GM12878 (cell line): ENCODE measurements around the gene ABCF1. TPM values are rescaled to one million over a fixed set of nuclear protein-coding genes. Genes with fewer than 3 reads are reported as not detected.

Source experiments
- ATAC-seq: fragments of 200-7000 bp; cut with Tn5 transposase; 3 replicates; pipeline ENCODE4 v1.9.1; 2020; ENCODE audit warnings: mild to moderate bottlenecking, moderate library complexity
- BruUV-seq: library from RNA; stranded (reverse); fragments of 400-500 nt; replicated peaks from 2 replicates; lab custom pipeline; 2021; lab: Mats Ljungman, UMichigan
- CTCF ChIA-PET: fragments of 300-600 bp; sonication (Branson Sonifier 250); formaldehyde crosslinking; extraction: SDS; loops from one replicate; lab custom pipeline; 2021; ENCODE audit warnings: inconsistent platforms; lab: Yijun Ruan, JAX
- POLR2A ChIA-PET: fragments of 350-600 bp; formaldehyde crosslinking; extraction: SDS; loops from one replicate; lab custom pipeline; 2021; ENCODE audit warnings: inconsistent platforms; lab: Charles Lee
- RAD21 ChIA-PET: fragments of 300-600 bp; sonication (Branson Sonifier 250); formaldehyde crosslinking; loops from one replicate; lab custom pipeline; 2023; ENCODE audit warnings: antibody characterized with exemption; ENCODE audit not compliant: unreplicated experiment; lab: Charles Lee
- SMC1A ChIA-PET: fragments of 300-600 bp; sonication (Branson Sonifier 250); formaldehyde crosslinking; loops from one replicate; lab custom pipeline; 2023; ENCODE audit not compliant: unreplicated experiment, uncharacterized antibody; lab: Charles Lee
- DNase-seq: peaks from one replicate; pipeline ENCODE4 v3.0.0-alpha.2; 2011; ENCODE audit warnings: low read depth, low spot score
- FAIRE-seq: peaks from 3 replicates; lab custom pipeline; 2011; peaks lifted over from hg19 to GRCh38; lab: Jason Lieb, UNC
- H2AFZ ChIP-seq: 2 replicates; pipeline ENCODE4 v1.6.0; 2011; ENCODE audit warnings: low read depth, low read length, control low read depth; ENCODE audit not compliant: control insufficient read depth
- H3K27ac ChIP-seq: 2 replicates; pipeline ENCODE4 v1.5.1; 2011; ENCODE audit warnings: control low read depth; ENCODE audit not compliant: control insufficient read depth, insufficient read depth
- H3K27me3 ChIP-seq, 2 experiments: replicated peaks in 1 of 2; 2 replicates each; pipeline versions ENCODE4 v1.6.0 to v1.6.1; 2011; ENCODE audit warnings: low read length in 1 of 2; ENCODE audit not compliant: control insufficient read depth in 2 of 2, insufficient read depth in 2 of 2
- H3K36me3 ChIP-seq, 2 experiments: 2 replicates each; pipeline ENCODE4 v1.5.1; 2011; ENCODE audit warnings: low read length in 1 of 2; ENCODE audit not compliant: control insufficient read depth in 2 of 2, insufficient read depth in 2 of 2
- H3K4me1 ChIP-seq: 2 replicates; pipeline ENCODE4 v1.6.1; 2011; ENCODE audit warnings: mild to moderate bottlenecking, low read length, moderate library complexity, mixed read lengths; ENCODE audit not compliant: control insufficient read depth, insufficient read depth
- H3K4me2 ChIP-seq: 2 replicates; pipeline ENCODE4 v1.6.0; 2011; ENCODE audit warnings: control low read depth; ENCODE audit not compliant: control insufficient read depth, insufficient read depth
- H3K4me3 ChIP-seq: fragments of 200-600 bp; sonication (generic); 2 replicates; pipeline ENCODE4 v1.5.1; 2016
- H3K79me2 ChIP-seq: 2 replicates; pipeline ENCODE4 v1.6.0; 2011; ENCODE audit warnings: low read length; ENCODE audit not compliant: control insufficient read depth, insufficient read depth
- H3K9ac ChIP-seq: 2 replicates; pipeline ENCODE4 v1.8.0; 2011; ENCODE audit warnings: low read length, control low read depth, mixed read lengths; ENCODE audit not compliant: control insufficient read depth, insufficient read depth
- H3K9me3 ChIP-seq: replicated peaks from 3 replicates; pipeline ENCODE4 v1.5.1; 2011; ENCODE audit warnings: mild to moderate bottlenecking, low read length; ENCODE audit not compliant: control insufficient read depth, insufficient read depth
- H4K20me1 ChIP-seq: 2 replicates; pipeline ENCODE4 v1.6.0; 2011; ENCODE audit not compliant: control insufficient read depth, insufficient read depth
- BACH1 ChIP-seq: fragments of 450-650 bp; IDR thresholded peaks from 2 replicates; pipeline ENCODE4 v1.6.1; 2017; ENCODE audit warnings: mild to moderate bottlenecking, borderline replicate concordance
- EGR1 ChIP-seq, 2 experiments: IDR thresholded peaks; 1 replicate in 1 of 2; 2 replicates in 1 of 2; pipeline ENCODE4 v1.6.1; 2011 to 2012; ENCODE audit warnings: low read depth in 2 of 2, low read length in 2 of 2, borderline replicate concordance in 1 of 2, mild to moderate bottlenecking in 1 of 2, moderate library complexity in 1 of 2
- HDGF ChIP-seq: fragments of 450-650 bp; IDR thresholded peaks from 2 replicates; pipeline ENCODE4 v1.6.1; 2016; ENCODE audit warnings: antibody characterized with exemption
- MEF2A ChIP-seq: IDR thresholded peaks from 2 replicates; pipeline ENCODE4 v1.6.1; 2011; ENCODE audit warnings: low read depth, mild to moderate bottlenecking, low read length, moderate library complexity; ENCODE audit not compliant: insufficient read depth
- MYB ChIP-seq: fragments of 150-350 bp; IDR thresholded peaks from 2 replicates; pipeline ENCODE4 v1.6.1; 2014; ENCODE audit warnings: mild to moderate bottlenecking, low read depth, low read length, borderline replicate concordance
- NR2C2 ChIP-seq: IDR thresholded peaks from 2 replicates; pipeline ENCODE4 v1.6.1; 2011; ENCODE audit warnings: borderline replicate concordance, low read depth; ENCODE audit not compliant: control insufficient read depth, insufficient read length
- POLR2A ChIP-seq: IDR thresholded peaks from 2 replicates; pipeline ENCODE4 v1.6.1; 2011; ENCODE audit warnings: low read depth, mild to moderate bottlenecking, low read length
- POU2F2 ChIP-seq: IDR thresholded peaks from 3 replicates; pipeline ENCODE4 v1.6.1; 2011; ENCODE audit warnings: low read depth, mild to moderate bottlenecking, low read length, borderline replicate concordance
- RAD21 ChIP-seq: IDR thresholded peaks from 2 replicates; pipeline ENCODE4 v1.6.1; 2011; ENCODE audit warnings: mild to moderate bottlenecking, low read depth, low read length, moderate library complexity; ENCODE audit not compliant: insufficient read depth
- RBBP5 ChIP-seq: fragments of 200-600 bp; sonication (generic); conservative IDR thresholded peaks from 2 replicates; pipeline ENCODE4 v1.6.1; 2016
- RFX5 ChIP-seq: IDR thresholded peaks from 2 replicates; pipeline ENCODE4 v1.6.1; 2011; ENCODE audit warnings: low read depth, low read length, improper control_type of control experiment
- TARDBP ChIP-seq: IDR thresholded peaks from 2 replicates; pipeline ENCODE4 v1.6.1; 2016; ENCODE audit warnings: borderline replicate concordance
- WGBS: methylation state at CpG from one replicate; pipeline ENCODE4 v1.1.6; 2016; ENCODE audit warnings: low lambda C conversion rate; ENCODE audit not compliant: insufficient replicate concordance, insufficient coverage; ENCODE audit errors: missing lambda C conversion rate; 5-methylcytosine and 5-hydroxymethylcytosine counted together
- in situ Hi-C: fragments of 300-500 bp; cut with MboI; formaldehyde crosslinking; loops from 9 replicates; pipeline ENCODE4 v1.14.3; 2018; ENCODE audit warnings: mixed read lengths
- intact Hi-C: fragments of 100-400 bp; cut with micrococcal nuclease; formaldehyde crosslinking; loops from one replicate; pipeline ENCODE4 v1.14.2; 2022; ENCODE audit not compliant: unreplicated experiment
- polyA plus RNA-seq, 11 experiments: library from polyadenylated mRNA; depleted of rRNA in 4 of 11; unstranded in 6 of 11; stranded (reverse) in 5 of 11; fragments of >200 nt; fragmentation: Nextera tagmentation in 4 of 11; fragmentation: Illumina TruSeq in 1 of 11; extraction: Ambion mirVana in 4 of 11; extraction: Trizol in 1 of 11; gene quantifications; 1 replicate in 1 of 11; 2 replicates in 10 of 11; pipeline versions ENCODE4 v1.2.1 to v1.2.3, GENCODE V29; 2011 to 2016; ENCODE audit warnings: inconsistent platforms in 2 of 11, missing spikeins in 2 of 11, low read depth in 1 of 11
- total RNA-seq, 4 experiments: library from RNA; depleted of rRNA in 3 of 4; stranded (reverse); fragments of >200 nt in 3 of 4; fragmentation: Illumina TruSeq in 1 of 4; extraction: Trizol in 1 of 4; gene quantifications; 2 replicates each; pipeline versions ENCODE4 v1.2.1 to v1.2.3, GENCODE V29; 2013 to 2021
- TF ChIP-seq, protein P1 (sequence below): fragments of 450-650 bp; IDR thresholded peaks from 2 replicates; pipeline ENCODE4 v1.6.1; 2018; ENCODE audit warnings: mild to moderate bottlenecking, low read depth, moderate library complexity; ENCODE audit not compliant: partially characterized antibody
- TF ChIP-seq, protein P2 (sequence below): IDR thresholded peaks from 2 replicates; pipeline ENCODE4 v1.6.1; 2012; ENCODE audit warnings: low read depth, low read length, improper control_type of control experiment
- TF ChIP-seq, protein P3 (sequence below): fragments of 450-650 bp; formaldehyde crosslinking; IDR thresholded peaks from 2 replicates; pipeline ENCODE4 v1.4.0; 2020; ENCODE audit warnings: mild to moderate bottlenecking, moderate library complexity

ABCF1 gene
- total and polyA plus RNA-seq, 10 of the 15 experiments (the other 5 are each of a cell fraction or from before 2014, with no cell fraction given) = 21.3 to 79.6 (median 55.9) TPM

DNA sequence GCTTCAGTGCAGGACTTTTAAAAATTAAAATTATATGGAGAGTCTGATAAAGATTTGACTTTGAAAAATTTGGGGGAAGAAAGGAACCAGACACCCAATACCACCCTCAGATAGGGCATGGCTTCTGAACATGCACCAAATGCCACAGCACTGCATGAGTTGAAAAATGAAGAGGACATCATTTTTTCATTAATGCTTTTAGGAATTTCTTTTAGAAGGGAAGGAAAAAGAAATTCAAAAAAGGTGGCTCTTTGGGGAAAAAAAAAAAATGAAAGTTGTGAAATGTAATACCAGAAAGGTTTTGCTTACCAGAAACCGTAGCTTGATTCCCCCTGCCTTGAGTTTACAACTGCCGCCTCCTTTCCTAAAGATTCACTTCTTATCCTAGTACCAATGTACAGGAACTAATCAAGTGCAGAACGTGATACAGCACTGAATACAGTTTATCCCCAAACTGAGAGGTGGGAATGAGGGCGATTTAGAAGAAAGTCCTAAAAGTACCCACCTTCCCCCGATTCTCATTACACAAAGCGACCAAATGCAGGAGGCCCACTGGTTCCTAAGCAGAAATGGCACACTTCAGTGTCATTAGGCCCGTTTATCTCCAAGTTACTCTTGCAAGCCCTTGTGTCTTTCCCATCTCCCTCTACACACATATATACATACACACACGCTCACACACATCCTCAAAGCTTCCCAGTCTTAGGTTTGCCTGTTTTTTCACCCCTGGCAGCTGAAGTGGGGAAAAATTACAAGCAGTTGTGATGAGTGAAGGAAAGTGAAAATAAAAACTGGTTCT, 43.0 kb downstream of the ABCF1 start:
- no peak for FAIRE-seq
- Histone ChIP-seq H3K27me3 (no peaks in the 10 kb centered on the region), H3K4me3 (peak overlapping the region; percentile 58), H3K36me3 (peaks cover 1 to 38% of the 10 kb centered on the region in 2 experiments), H3K9me3 (no peaks in the 10 kb centered on the region; the same call in 2 of the 3 replicates), H3K9ac (peak overlapping the region; percentile 100), H3K4me2 (peak overlapping the region; percentile 87), H3K4me1 (peaks cover 3% of the 10 kb centered on the region), H3K79me2 (peaks cover 56% of the 10 kb centered on the region), H2AFZ (no peak overlapping the region), H4K20me1 (0 out of 2 replicates have a peak, but pooled peaks cover 6% of the 10 kb centered on the region), H3K27ac (peak overlapping the region; percentile 45)
- ChIA-PET SMC1A (interaction anchor here (0.7 to 3.5 kb wide), 23 partner anchors 14 to 299 kb away, joined by 3 to 19 read pairs (median 4); partner anchors contain the start of genes PRR3 and VARS2), RAD21 (interaction anchor here (0.7 to 2.4 kb wide), 14 partner anchors 16 to 299 kb away, joined by 3 to 8 read pairs (median 4); partner anchors contain the start of genes ABCF1, DDR1 and VARS2), CTCF (interaction anchor here (0.7 to 4.2 kb wide), 21 partner anchors 14 to 881 kb away, joined by 3 to 41 read pairs (median 6); partner anchors contain the start of genes ABCF1 and DHX16), POLR2A (interaction anchor here (0.5 to 3.1 kb wide), 40 partner anchors 7 to 1989 kb away, joined by 3 to 16 read pairs (median 5); partner anchors contain the start of genes ABCF1, GNL1, MDC1 and MUC21)
- WGBS = 41% methylated on average over 8 of the region's 8 CpGs
- intact Hi-C loops (no loop called here), in situ Hi-C loops (no loop called here)
- DNase-seq = no peak
- BruUV-seq = no TSS peak
- no peak for ATAC-seq
- TF ChIP-seq, protein P1, sequence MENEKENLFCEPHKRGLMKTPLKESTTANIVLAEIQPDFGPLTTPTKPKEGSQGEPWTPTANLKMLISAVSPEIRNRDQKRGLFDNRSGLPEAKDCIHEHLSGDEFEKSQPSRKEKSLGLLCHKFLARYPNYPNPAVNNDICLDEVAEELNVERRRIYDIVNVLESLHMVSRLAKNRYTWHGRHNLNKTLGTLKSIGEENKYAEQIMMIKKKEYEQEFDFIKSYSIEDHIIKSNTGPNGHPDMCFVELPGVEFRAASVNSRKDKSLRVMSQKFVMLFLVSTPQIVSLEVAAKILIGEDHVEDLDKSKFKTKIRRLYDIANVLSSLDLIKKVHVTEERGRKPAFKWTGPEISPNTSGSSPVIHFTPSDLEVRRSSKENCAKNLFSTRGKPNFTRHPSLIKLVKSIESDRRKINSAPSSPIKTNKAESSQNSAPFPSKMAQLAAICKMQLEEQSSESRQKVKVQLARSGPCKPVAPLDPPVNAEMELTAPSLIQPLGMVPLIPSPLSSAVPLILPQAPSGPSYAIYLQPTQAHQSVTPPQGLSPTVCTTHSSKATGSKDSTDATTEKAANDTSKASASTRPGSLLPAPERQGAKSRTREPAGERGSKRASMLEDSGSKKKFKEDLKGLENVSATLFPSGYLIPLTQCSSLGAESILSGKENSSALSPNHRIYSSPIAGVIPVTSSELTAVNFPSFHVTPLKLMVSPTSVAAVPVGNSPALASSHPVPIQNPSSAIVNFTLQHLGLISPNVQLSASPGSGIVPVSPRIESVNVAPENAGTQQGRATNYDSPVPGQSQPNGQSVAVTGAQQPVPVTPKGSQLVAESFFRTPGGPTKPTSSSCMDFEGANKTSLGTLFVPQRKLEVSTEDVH = no peak
- peak; percentile 63; the same call in 2 of the 3 replicates for TF ChIP-seq POU2F2
- TF ChIP-seq MEF2A = no peak
- TF ChIP-seq, protein P2, sequence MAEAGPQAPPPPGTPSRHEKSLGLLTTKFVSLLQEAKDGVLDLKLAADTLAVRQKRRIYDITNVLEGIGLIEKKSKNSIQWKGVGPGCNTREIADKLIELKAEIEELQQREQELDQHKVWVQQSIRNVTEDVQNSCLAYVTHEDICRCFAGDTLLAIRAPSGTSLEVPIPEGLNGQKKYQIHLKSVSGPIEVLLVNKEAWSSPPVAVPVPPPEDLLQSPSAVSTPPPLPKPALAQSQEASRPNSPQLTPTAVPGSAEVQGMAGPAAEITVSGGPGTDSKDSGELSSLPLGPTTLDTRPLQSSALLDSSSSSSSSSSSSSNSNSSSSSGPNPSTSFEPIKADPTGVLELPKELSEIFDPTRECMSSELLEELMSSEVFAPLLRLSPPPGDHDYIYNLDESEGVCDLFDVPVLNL = no peak
- no peak for TF ChIP-seq MYB
- TF ChIP-seq HDGF = 0 out of 2 replicates have a peak, but pooled peaks have one; percentile 12
- no peak for TF ChIP-seq RAD21
- TF ChIP-seq, protein P3, sequence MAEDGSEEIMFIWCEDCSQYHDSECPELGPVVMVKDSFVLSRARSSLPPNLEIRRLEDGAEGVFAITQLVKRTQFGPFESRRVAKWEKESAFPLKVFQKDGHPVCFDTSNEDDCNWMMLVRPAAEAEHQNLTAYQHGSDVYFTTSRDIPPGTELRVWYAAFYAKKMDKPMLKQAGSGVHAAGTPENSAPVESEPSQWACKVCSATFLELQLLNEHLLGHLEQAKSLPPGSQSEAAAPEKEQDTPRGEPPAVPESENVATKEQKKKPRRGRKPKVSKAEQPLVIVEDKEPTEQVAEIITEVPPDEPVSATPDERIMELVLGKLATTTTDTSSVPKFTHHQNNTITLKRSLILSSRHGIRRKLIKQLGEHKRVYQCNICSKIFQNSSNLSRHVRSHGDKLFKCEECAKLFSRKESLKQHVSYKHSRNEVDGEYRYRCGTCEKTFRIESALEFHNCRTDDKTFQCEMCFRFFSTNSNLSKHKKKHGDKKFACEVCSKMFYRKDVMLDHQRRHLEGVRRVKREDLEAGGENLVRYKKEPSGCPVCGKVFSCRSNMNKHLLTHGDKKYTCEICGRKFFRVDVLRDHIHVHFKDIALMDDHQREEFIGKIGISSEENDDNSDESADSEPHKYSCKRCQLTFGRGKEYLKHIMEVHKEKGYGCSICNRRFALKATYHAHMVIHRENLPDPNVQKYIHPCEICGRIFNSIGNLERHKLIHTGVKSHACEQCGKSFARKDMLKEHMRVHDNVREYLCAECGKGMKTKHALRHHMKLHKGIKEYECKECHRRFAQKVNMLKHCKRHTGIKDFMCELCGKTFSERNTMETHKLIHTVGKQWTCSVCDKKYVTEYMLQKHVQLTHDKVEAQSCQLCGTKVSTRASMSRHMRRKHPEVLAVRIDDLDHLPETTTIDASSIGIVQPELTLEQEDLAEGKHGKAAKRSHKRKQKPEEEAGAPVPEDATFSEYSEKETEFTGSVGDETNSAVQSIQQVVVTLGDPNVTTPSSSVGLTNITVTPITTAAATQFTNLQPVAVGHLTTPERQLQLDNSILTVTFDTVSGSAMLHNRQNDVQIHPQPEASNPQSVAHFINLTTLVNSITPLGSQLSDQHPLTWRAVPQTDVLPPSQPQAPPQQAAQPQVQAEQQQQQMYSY (CRISPR knock-in tag) = no peak; the same call in 1 of the 2 replicates
- TF ChIP-seq RFX5 = no peak
- peak; percentile 70; the same call in 1 of the 2 replicates for TF ChIP-seq TARDBP
- TF ChIP-seq NR2C2 = no peak
- TF ChIP-seq RBBP5 = no peak
- TF ChIP-seq BACH1 = peak; percentile 75
- TF ChIP-seq POLR2A = peak; percentile 74
- no peak for TF ChIP-seq EGR1 (IDR thresholded peaks at IDR 0.05; ENCODE audit: borderline replicate concordance in 1 of 2, low read depth in 2 of 2, low read length in 2 of 2)
